NCI-H146 treated with DMSO at 0.1 percent for 48 hours (cell line): ENCODE measurements around the gene GPR101.
"Not testable (repeated sequence)": the region's sequence is repeated elsewhere in the genome, so short reads cannot be mapped to it uniquely, and the experiment has no call there.

Source experiments
- DNase-seq: peaks from one replicate; lab custom pipeline; 2025; ENCODE audit not compliant: unreplicated experiment; lab: John Stamatoyannopoulos, UW

Gene GPR101

DNA sequence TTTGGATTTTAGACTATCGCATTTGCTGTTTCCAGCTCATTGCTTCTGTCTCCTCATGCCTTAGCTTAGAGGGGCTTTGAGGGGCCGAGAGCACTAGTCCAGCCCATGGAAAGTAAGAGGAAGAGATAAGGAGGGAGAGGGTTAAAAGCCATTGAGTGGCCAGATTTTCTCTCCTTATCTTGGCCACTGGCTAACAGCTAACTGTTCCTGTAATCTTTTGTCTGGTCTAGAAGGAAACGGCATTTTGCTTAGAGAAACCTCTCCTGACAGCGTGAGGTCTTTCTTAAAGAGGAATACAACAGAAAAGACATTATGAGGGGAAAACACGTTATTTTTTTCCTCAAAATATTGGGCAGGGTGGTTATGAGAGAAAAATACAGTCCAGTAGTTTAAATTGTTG lies 7.9 kb downstream of the GPR101 start:
- no peak for DNase-seq

- not testable (repeated sequence) for DNase-seq
Measured at GRCh38 chrX:137000236-137000635, 33.6 kb downstream of the GPR101 start.

DNA sequence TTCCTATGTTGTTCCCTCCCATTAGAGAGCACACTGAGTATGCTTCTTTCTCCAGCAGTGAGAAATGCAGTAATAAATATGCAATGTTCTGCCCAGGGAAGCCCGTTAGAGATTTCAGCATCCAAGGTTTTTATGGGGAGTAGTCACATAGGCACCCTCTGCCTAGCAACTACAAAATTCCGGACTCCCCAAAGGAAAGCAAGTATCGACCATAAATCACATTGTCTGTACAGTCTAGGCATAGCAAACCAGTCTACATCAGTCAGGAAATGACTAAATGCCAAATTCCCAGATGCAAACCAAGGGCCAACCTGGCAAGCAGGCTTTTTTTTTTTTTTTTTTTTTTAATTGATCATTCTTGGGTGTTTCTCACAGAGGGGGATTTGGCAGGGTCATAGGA lies 34.8 kb downstream of the GPR101 start:
- DNase-seq = no peak
